Measurements from ENCODE around the gene PRDM4. TPM values are rescaled to one million over a fixed set of nuclear protein-coding genes. Genes with fewer than 3 reads are reported as not detected.

PRDM4 gene
- total RNA-seq, 2 experiments from 2014 or later: 40.2 to 44.0 TPM

DNA sequence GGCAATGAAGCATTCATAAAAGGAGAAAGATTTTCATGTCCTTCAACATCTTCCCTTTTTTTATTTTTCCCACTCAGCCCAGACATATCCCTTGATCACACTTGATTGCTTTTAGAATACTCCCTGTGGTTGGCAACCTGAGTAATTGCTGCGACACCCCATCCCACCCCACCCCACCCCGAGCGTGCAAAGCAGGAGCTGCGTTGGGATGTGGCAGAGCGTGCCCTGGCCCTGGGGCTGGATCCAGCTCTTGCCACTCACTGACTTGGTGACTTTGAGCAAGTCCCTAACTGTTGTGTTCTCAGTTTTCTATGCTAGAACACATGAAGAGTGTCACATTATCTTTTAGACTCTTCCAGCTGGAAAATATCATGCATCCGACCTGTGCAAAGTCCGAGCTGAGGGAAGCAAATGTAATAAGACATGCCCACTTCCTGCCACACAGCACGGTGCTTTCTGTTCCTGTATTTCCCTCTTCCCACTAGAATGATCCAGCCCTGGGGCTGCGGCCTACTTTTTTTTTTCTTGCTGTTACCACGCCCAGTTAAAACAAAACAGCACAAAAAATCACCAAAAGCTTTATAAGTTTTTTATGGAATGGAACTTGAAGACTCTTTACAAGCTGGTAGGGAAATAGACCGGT is 17.6 kb upstream of the PRDM4 start:
- CTCF ChIA-PET: no interaction called here
- POLR2A ChIA-PET: no interaction called here
- Mint-ChIP-seq H3K36me3 (ENCODE audit: low read depth) (no peaks in the 10 kb centered on the region), H3K27me3 (peaks cover 71% of the 10 kb centered on the region), H3K4me1 (ENCODE audit: low read depth) (peaks cover 14% of the 10 kb centered on the region), H3K9me3 (no peaks in the 10 kb centered on the region), H3K27ac (no peak overlapping the region), H3K4me3 (no peak overlapping the region)
- no peaks in the 10 kb centered on the region for H3K36me3 ChIP-seq (ENCODE audit: insufficient read depth, low read length)
- H3K9me3 ChIP-seq (ENCODE audit: control insufficient read depth in 1 of 2, insufficient read depth in 1 of 2, low read length in 2 of 2): no peaks in the 10 kb centered on the region
- H3K4me3 ChIP-seq (ENCODE audit: low read length): no peak overlapping the region
- DNase-seq: no peak
- H3K27me3 ChIP-seq (ENCODE audit: control insufficient read depth in 1 of 2, insufficient read depth in 2 of 2, low read length in 2 of 2): peaks cover 35 to 45% of the 10 kb centered on the region in 2 experiments
- TF ChIP-seq, protein P1, sequence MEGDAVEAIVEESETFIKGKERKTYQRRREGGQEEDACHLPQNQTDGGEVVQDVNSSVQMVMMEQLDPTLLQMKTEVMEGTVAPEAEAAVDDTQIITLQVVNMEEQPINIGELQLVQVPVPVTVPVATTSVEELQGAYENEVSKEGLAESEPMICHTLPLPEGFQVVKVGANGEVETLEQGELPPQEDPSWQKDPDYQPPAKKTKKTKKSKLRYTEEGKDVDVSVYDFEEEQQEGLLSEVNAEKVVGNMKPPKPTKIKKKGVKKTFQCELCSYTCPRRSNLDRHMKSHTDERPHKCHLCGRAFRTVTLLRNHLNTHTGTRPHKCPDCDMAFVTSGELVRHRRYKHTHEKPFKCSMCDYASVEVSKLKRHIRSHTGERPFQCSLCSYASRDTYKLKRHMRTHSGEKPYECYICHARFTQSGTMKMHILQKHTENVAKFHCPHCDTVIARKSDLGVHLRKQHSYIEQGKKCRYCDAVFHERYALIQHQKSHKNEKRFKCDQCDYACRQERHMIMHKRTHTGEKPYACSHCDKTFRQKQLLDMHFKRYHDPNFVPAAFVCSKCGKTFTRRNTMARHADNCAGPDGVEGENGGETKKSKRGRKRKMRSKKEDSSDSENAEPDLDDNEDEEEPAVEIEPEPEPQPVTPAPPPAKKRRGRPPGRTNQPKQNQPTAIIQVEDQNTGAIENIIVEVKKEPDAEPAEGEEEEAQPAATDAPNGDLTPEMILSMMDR (IDR thresholded peaks at IDR 0.05): no peak
- no peak overlapping the region for H3K27ac ChIP-seq (ENCODE audit: low read depth in 1 of 2, low read length in 2 of 2)
- peaks cover 13% of the 10 kb centered on the region for H3K4me1 ChIP-seq (ENCODE audit: insufficient read depth, low read length)
- intact Hi-C loops (cut with DNase I, micrococcal nuclease): no loop called here
- ATAC-seq (ENCODE audit: poor library complexity): no peak

DNA sequence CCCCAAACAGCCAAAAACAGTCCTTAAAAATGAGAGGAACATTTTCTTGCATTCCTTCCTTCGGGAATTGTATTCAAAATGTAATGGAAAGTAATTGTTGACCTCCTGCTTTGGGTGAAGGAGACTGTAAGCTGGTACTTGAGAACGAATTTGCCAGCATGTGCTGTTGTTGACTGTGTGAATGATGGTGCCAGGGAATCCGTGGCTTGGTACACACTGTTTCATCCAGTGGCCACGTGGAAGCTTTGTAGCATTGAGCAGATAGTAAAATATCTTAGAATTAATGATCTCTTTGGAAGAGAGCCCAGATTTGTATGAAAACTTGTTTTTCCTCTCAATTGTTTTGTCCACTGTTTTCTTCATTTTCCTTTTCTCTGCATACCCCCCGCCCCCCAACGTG is 15.2 kb upstream of the PRDM4 start:
- Histone ChIP-seq H3K4me1 (ENCODE audit: insufficient read depth, low read length) (peaks cover 13% of the 10 kb centered on the region), H3K4me3 (ENCODE audit: low read length) (no peak overlapping the region), H3K27me3 (ENCODE audit: control insufficient read depth in 1 of 2, insufficient read depth in 2 of 2, low read length in 2 of 2) (peaks cover 41 to 58% of the 10 kb centered on the region in 2 experiments), H3K36me3 (ENCODE audit: insufficient read depth, low read length) (no peaks in the 10 kb centered on the region), H3K9me3 (ENCODE audit: control insufficient read depth in 1 of 2, insufficient read depth in 1 of 2, low read length in 2 of 2) (no peaks in the 10 kb centered on the region), H3K27ac (ENCODE audit: low read depth in 1 of 2, low read length in 2 of 2) (no peak overlapping the region)
- no peak overlapping the region for H3K4me3 Mint-ChIP-seq
- ATAC-seq (ENCODE audit: poor library complexity) (no peak), DNase-seq (no peak)
- POLR2A ChIA-PET: no interaction called here
- H3K9me3 Mint-ChIP-seq: no peaks in the 10 kb centered on the region
- CTCF ChIA-PET: no interaction called here
- no peak overlapping the region for H3K27ac Mint-ChIP-seq
- no peaks in the 10 kb centered on the region for H3K36me3 Mint-ChIP-seq (ENCODE audit: low read depth)
- H3K27me3 Mint-ChIP-seq: peaks cover 71% of the 10 kb centered on the region
- peaks cover 14% of the 10 kb centered on the region for H3K4me1 Mint-ChIP-seq (ENCODE audit: low read depth)
- intact Hi-C loops (cut with DNase I, micrococcal nuclease): no loop called here
- TF ChIP-seq, protein P1 (IDR thresholded peaks at IDR 0.05): no peak

DNA sequence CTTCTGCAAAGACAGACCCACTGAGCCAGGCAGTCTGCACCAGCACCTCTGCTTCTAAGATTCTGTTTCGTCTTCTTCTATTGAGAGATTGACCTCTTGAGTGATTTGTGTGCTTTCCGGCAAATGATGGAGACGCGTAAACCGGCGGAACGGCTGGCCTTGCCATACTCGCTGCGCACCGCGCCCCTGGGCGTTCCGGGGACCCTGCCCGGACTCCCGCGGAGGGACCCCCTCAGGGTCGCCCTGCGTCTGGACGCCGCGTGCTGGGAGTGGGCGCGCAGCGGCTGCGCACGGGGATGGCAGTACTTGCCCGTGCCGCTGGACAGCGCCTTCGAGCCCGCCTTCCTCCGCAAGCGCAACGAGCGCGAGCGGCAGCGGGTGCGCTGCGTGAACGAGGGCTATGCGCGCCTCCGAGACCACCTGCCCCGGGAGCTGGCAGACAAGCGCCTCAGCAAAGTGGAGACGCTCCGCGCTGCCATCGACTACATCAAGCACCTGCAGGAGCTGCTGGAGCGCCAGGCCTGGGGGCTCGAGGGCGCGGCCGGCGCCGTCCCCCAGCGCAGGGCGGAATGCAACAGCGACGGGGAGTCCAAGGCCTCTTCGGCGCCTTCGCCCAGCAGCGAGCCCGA is 14.3 kb upstream of the PRDM4 start:
- H3K4me3 Mint-ChIP-seq: no peak overlapping the region

More for the DNA sequence above, 14.3 kb upstream of the PRDM4 start:
- Mint-ChIP-seq H3K4me1 (ENCODE audit: low read depth) (peaks cover 14% of the 10 kb centered on the region), H3K27me3 (peaks cover 76% of the 10 kb centered on the region), H3K36me3 (ENCODE audit: low read depth) (no peaks in the 10 kb centered on the region), H3K9me3 (no peaks in the 10 kb centered on the region), H3K27ac (no peak overlapping the region)
- TF ChIP-seq, protein P1 (IDR thresholded peaks at IDR 0.05): no peak
- Histone ChIP-seq H3K9me3 (ENCODE audit: control insufficient read depth in 1 of 2, insufficient read depth in 1 of 2, low read length in 2 of 2) (no peaks in the 10 kb centered on the region), H3K4me1 (ENCODE audit: insufficient read depth, low read length) (peaks cover 13% of the 10 kb centered on the region), H3K27ac (ENCODE audit: low read depth in 1 of 2, low read length in 2 of 2) (no peak overlapping the region), H3K27me3 (ENCODE audit: control insufficient read depth in 1 of 2, insufficient read depth in 2 of 2, low read length in 2 of 2) (peaks cover 41 to 66% of the 10 kb centered on the region in 2 experiments), H3K36me3 (ENCODE audit: insufficient read depth, low read length) (no peaks in the 10 kb centered on the region), H3K4me3 (ENCODE audit: low read length) (no peak overlapping the region)
- peak in 2 of 14 experiments; percentile 22 to 23 for DNase-seq
- intact Hi-C loops (cut with DNase I, micrococcal nuclease): no loop called here
- POLR2A ChIA-PET: no interaction called here
- CTCF ChIA-PET: no interaction called here
- no peak for ATAC-seq (ENCODE audit: poor library complexity)
